ENCODE measurements around the gene ZNF277.

The ZNF277 gene

GRCh38 chr7:112280267-112280666, 73.8 kb downstream of the ZNF277 start:
- no peaks in the 10 kb centered on the region for H3K4me1 ChIP-seq (ENCODE audit: control insufficient read depth in 5 of 5, insufficient read depth in 5 of 5, low read length in 5 of 5)
- H3K4me3 ChIP-seq (ENCODE audit: low read depth in 1 of 5, low read length in 5 of 5) = no peak overlapping the region
- no peaks in the 10 kb centered on the region for H3K36me3 ChIP-seq (ENCODE audit: control insufficient read depth in 5 of 5, insufficient read depth in 5 of 5, low read length in 5 of 5)

GRCh38 chr7:112282476-112283188, 76.1 kb downstream of the ZNF277 start:
- Histone ChIP-seq H3K9ac (ENCODE audit: low read length in 5 of 5) (no peak overlapping the region), H3K9me3 (ENCODE audit: control insufficient read depth in 5 of 5, low read length in 5 of 5) (no peaks in the 10 kb centered on the region), H3K4me1 (ENCODE audit: control insufficient read depth in 5 of 5, insufficient read depth in 5 of 5, low read length in 5 of 5) (peaks cover 0 to 7% (median 5%) of the 10 kb centered on the region in 5 donors), H3K27me3 (ENCODE audit: control insufficient read depth in 5 of 5, insufficient read depth in 4 of 5, low read length in 5 of 5) (no peaks in the 10 kb centered on the region), H3K27ac (ENCODE audit: low read depth, low read length) (no peak overlapping the region), H3K36me3 (ENCODE audit: control insufficient read depth in 5 of 5, insufficient read depth in 5 of 5, low read length in 5 of 5) (peaks cover 0 to 1% (median 0%) of the 10 kb centered on the region in 5 donors), H3K4me3 (ENCODE audit: low read depth in 1 of 5, low read length in 5 of 5) (no peak overlapping the region)

More at GRCh38 chr7:112280267-112280666, 73.8 kb downstream of the ZNF277 start:
- Histone ChIP-seq H3K9me3 (ENCODE audit: control insufficient read depth in 5 of 5, low read length in 5 of 5) (no peaks in the 10 kb centered on the region), H3K27me3 (ENCODE audit: control insufficient read depth in 5 of 5, insufficient read depth in 4 of 5, low read length in 5 of 5) (no peaks in the 10 kb centered on the region), H3K27ac (ENCODE audit: low read depth, low read length) (no peak overlapping the region), H3K9ac (ENCODE audit: low read length in 5 of 5) (no peak overlapping the region)

DNA sequence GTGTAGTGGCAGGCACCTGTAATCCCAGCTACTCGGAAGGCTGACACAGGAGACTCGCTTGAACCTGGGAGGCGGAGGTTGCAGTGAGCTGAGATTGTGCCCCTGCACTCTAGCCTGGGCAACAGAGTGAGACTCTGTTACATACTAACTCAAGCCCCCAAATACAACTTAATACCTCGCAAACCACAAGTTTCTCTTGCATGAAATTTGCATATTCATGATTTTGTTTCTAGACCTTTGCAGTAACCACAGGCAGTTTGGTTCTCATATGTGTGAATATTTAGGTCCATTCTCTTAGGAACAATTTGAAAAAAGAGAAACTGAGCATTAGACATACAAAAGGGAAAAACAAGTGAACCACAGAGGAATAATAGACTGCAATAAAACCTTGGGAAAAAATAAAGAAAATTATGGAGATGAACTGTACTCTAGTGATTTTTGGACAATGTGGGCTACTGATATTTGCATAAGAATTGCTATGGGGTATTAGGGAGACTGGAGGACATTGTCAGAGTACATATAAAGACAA, 77.0 kb downstream of the ZNF277 start:
- no peak overlapping the region for H3K9ac ChIP-seq (ENCODE audit: low read length in 5 of 5)
- no peak overlapping the region for H3K27ac ChIP-seq (ENCODE audit: low read depth, low read length)

GRCh38 chr7:112286250-112287086, 80.0 kb downstream of the ZNF277 start:
- H3K9ac ChIP-seq (ENCODE audit: low read length in 5 of 5) = no peak overlapping the region
- H3K4me3 ChIP-seq (ENCODE audit: low read depth in 1 of 5, low read length in 5 of 5) = no peak overlapping the region
- H3K27ac ChIP-seq (ENCODE audit: low read depth, low read length) = no peak overlapping the region
- H3K9me3 ChIP-seq (ENCODE audit: control insufficient read depth in 5 of 5, low read length in 5 of 5) = no peaks in the 10 kb centered on the region
- peaks cover 0 to 7% (median 5%) of the 10 kb centered on the region in 5 donors for H3K4me1 ChIP-seq (ENCODE audit: control insufficient read depth in 5 of 5, insufficient read depth in 5 of 5, low read length in 5 of 5)
- H3K36me3 ChIP-seq (ENCODE audit: control insufficient read depth in 5 of 5, insufficient read depth in 5 of 5, low read length in 5 of 5) = peaks cover 0 to 8% (median 4%) of the 10 kb centered on the region in 5 donors
- no peaks in the 10 kb centered on the region for H3K27me3 ChIP-seq (ENCODE audit: control insufficient read depth in 5 of 5, insufficient read depth in 4 of 5, low read length in 5 of 5)

More for the DNA sequence above, 77.0 kb downstream of the ZNF277 start:
- peaks cover 0 to 7% (median 5%) of the 10 kb centered on the region in 5 donors for H3K4me1 ChIP-seq (ENCODE audit: control insufficient read depth in 5 of 5, insufficient read depth in 5 of 5, low read length in 5 of 5)
- no peaks in the 10 kb centered on the region for H3K27me3 ChIP-seq (ENCODE audit: control insufficient read depth in 5 of 5, insufficient read depth in 4 of 5, low read length in 5 of 5)
- H3K4me3 ChIP-seq (ENCODE audit: low read depth in 1 of 5, low read length in 5 of 5) = no peak overlapping the region
- H3K9me3 ChIP-seq (ENCODE audit: control insufficient read depth in 5 of 5, low read length in 5 of 5) = no peaks in the 10 kb centered on the region
- peaks cover 0 to 5% (median 2%) of the 10 kb centered on the region in 5 donors for H3K36me3 ChIP-seq (ENCODE audit: control insufficient read depth in 5 of 5, insufficient read depth in 5 of 5, low read length in 5 of 5)

GRCh38 chr7:112288301-112288700, 81.8 kb downstream of the ZNF277 start:
- Histone ChIP-seq H3K4me1 (ENCODE audit: control insufficient read depth in 5 of 5, insufficient read depth in 5 of 5, low read length in 5 of 5) (peaks cover 0 to 7% (median 5%) of the 10 kb centered on the region in 5 donors), H3K9me3 (ENCODE audit: control insufficient read depth in 5 of 5, low read length in 5 of 5) (no peaks in the 10 kb centered on the region), H3K36me3 (ENCODE audit: control insufficient read depth in 5 of 5, insufficient read depth in 5 of 5, low read length in 5 of 5) (peaks cover 0 to 8% (median 4%) of the 10 kb centered on the region in 5 donors), H3K9ac (ENCODE audit: low read length in 5 of 5) (no peak overlapping the region), H3K4me3 (ENCODE audit: low read depth in 1 of 5, low read length in 5 of 5) (no peak overlapping the region), H3K27ac (ENCODE audit: low read depth, low read length) (no peak overlapping the region), H3K27me3 (ENCODE audit: control insufficient read depth in 5 of 5, insufficient read depth in 4 of 5, low read length in 5 of 5) (no peaks in the 10 kb centered on the region)

DNA sequence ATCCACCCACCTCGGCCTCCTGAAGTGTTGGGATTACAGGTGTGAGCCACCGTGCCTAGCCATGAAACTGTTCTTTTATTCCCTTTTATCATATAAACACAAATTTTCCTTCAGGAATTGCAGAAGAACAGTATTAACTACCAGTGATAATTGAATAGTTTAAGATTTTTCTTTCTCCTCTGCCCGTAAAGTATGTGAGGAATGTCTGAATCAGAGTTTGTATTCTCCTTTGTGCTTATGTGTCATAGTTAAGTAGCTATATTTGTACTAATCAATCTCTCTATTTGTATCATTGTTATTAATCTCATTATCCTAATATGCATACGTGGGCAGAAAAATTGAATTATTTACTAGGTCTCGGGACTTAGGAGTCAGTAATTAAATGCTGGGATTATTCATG, 83.6 kb downstream of the ZNF277 start:
- Histone ChIP-seq H3K27me3 (ENCODE audit: control insufficient read depth in 5 of 5, insufficient read depth in 4 of 5, low read length in 5 of 5) (no peaks in the 10 kb centered on the region), H3K27ac (ENCODE audit: low read depth, low read length) (no peak overlapping the region), H3K4me3 (ENCODE audit: low read depth in 1 of 5, low read length in 5 of 5) (no peak overlapping the region), H3K9me3 (ENCODE audit: control insufficient read depth in 5 of 5, low read length in 5 of 5) (no peaks in the 10 kb centered on the region), H3K4me1 (ENCODE audit: control insufficient read depth in 5 of 5, insufficient read depth in 5 of 5, low read length in 5 of 5) (peaks cover 0 to 7% (median 5%) of the 10 kb centered on the region in 5 donors), H3K36me3 (ENCODE audit: control insufficient read depth in 5 of 5, insufficient read depth in 5 of 5, low read length in 5 of 5) (peaks cover 0 to 8% (median 4%) of the 10 kb centered on the region in 5 donors), H3K9ac (ENCODE audit: low read length in 5 of 5) (peak overlapping the region in 1 of 5 donors; percentile 2)

DNA sequence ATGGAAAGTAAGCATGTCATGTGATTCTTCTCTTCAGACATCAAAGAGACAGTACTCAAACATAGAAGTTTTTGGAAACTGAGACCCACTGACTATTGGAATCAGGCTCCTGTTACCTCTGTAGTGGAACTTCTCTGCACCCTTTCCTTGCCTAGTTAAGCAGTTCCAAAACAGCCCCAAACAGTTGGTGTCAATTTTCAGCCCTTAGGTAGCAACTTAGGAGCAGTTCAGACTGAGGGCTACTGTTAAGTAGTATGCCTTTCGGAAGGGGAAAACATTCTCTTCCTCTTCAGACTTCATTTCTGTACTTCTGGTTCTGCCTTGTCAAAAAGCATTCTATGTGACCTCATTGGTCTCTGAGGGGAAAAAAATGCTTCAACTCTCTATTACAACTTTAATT, 85.7 kb downstream of the ZNF277 start:
- Histone ChIP-seq H3K27ac (ENCODE audit: low read depth, low read length) (no peak overlapping the region), H3K4me1 (ENCODE audit: control insufficient read depth in 5 of 5, insufficient read depth in 5 of 5, low read length in 5 of 5) (no peaks in the 10 kb centered on the region), H3K9ac (ENCODE audit: low read length in 5 of 5) (no peak overlapping the region), H3K36me3 (ENCODE audit: control insufficient read depth in 5 of 5, insufficient read depth in 5 of 5, low read length in 5 of 5) (peaks cover 0 to 8% (median 4%) of the 10 kb centered on the region in 5 donors), H3K9me3 (ENCODE audit: control insufficient read depth in 5 of 5, low read length in 5 of 5) (no peaks in the 10 kb centered on the region), H3K4me3 (ENCODE audit: low read depth in 1 of 5, low read length in 5 of 5) (no peak overlapping the region), H3K27me3 (ENCODE audit: control insufficient read depth in 5 of 5, insufficient read depth in 4 of 5, low read length in 5 of 5) (no peaks in the 10 kb centered on the region)

GRCh38 chr7:112293416-112293815, 86.9 kb downstream of the ZNF277 start:
- H3K9ac ChIP-seq (ENCODE audit: low read length in 5 of 5) = no peak overlapping the region
- no peak overlapping the region for H3K4me3 ChIP-seq (ENCODE audit: low read depth in 1 of 5, low read length in 5 of 5)
- H3K9me3 ChIP-seq (ENCODE audit: control insufficient read depth in 5 of 5, low read length in 5 of 5) = no peaks in the 10 kb centered on the region
- no peaks in the 10 kb centered on the region for H3K4me1 ChIP-seq (ENCODE audit: control insufficient read depth in 5 of 5, insufficient read depth in 5 of 5, low read length in 5 of 5)
- H3K36me3 ChIP-seq (ENCODE audit: control insufficient read depth in 5 of 5, insufficient read depth in 5 of 5, low read length in 5 of 5) = peaks cover 0 to 5% (median 4%) of the 10 kb centered on the region in 5 donors
- H3K27ac ChIP-seq (ENCODE audit: low read depth, low read length) = no peak overlapping the region
- H3K27me3 ChIP-seq (ENCODE audit: control insufficient read depth in 5 of 5, insufficient read depth in 4 of 5, low read length in 5 of 5) = no peaks in the 10 kb centered on the region

DNA sequence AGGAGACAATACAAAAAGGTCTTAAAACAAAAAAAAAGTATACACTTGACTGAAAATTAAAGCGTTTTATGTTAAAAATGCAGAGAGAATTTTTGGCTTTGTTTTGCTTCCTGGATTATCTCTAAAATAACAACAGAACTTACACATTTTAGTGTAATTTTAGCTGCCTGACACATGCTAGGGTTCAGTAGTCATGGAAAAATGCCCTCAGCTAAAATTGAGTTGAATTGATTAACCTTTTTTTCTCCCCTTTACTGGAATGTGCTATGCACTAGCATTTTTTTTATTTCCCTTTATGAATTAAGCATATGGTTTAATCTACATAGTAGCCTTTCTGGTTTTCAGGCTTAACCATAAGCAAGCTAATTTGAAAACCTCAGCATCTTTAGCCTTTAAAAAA, 89.9 kb downstream of the ZNF277 start:
- no peaks in the 10 kb centered on the region for H3K4me1 ChIP-seq (ENCODE audit: control insufficient read depth in 5 of 5, insufficient read depth in 5 of 5, low read length in 5 of 5)
- H3K27me3 ChIP-seq (ENCODE audit: control insufficient read depth in 5 of 5, insufficient read depth in 4 of 5, low read length in 5 of 5) = no peaks in the 10 kb centered on the region
- no peak overlapping the region for H3K27ac ChIP-seq (ENCODE audit: low read depth, low read length)
- no peak overlapping the region for H3K9ac ChIP-seq (ENCODE audit: low read length in 5 of 5)
- peaks cover 0 to 7% (median 2%) of the 10 kb centered on the region in 5 donors for H3K36me3 ChIP-seq (ENCODE audit: control insufficient read depth in 5 of 5, insufficient read depth in 5 of 5, low read length in 5 of 5)
- H3K4me3 ChIP-seq (ENCODE audit: low read depth in 1 of 5, low read length in 5 of 5) = no peak overlapping the region
- H3K9me3 ChIP-seq (ENCODE audit: control insufficient read depth in 5 of 5, low read length in 5 of 5) = no peaks in the 10 kb centered on the region

DNA sequence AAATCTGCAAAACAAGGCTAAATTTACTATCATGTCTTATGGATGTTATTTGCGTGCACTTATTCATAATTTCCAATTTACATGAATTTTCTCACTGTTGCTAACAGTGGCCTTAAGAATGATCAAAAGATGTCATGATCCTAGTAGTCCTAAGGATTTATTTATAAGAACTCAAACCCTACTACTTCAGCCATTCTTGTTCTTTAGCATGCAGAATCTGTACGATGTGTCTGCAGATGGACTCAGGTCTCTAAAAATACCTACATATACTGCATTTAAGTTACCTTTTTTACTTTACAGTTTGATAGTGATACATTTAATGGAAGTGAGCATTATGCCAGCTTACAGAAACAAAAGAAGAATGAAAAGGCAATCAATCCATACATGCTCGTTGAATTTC, 91.2 kb downstream of the ZNF277 start:
- Histone ChIP-seq H3K4me1 (ENCODE audit: control insufficient read depth in 5 of 5, insufficient read depth in 5 of 5, low read length in 5 of 5) (no peaks in the 10 kb centered on the region), H3K27ac (ENCODE audit: low read depth, low read length) (no peak overlapping the region), H3K27me3 (ENCODE audit: control insufficient read depth in 5 of 5, insufficient read depth in 4 of 5, low read length in 5 of 5) (no peaks in the 10 kb centered on the region), H3K9ac (ENCODE audit: low read length in 5 of 5) (no peak overlapping the region), H3K4me3 (ENCODE audit: low read depth in 1 of 5, low read length in 5 of 5) (no peak overlapping the region), H3K9me3 (ENCODE audit: control insufficient read depth in 5 of 5, low read length in 5 of 5) (no peaks in the 10 kb centered on the region), H3K36me3 (ENCODE audit: control insufficient read depth in 5 of 5, insufficient read depth in 5 of 5, low read length in 5 of 5) (peaks cover 0 to 7% (median 2%) of the 10 kb centered on the region in 5 donors)

All from subcutaneous abdominal adipose tissue (tissue), 5 donors.